NCI-H2227 treated with DMSO at 0.1 percent for 48 hours (cell line): ENCODE results near the gene MPHOSPH8.

ENCODE experiments used
- DNase-seq: peaks from one replicate; lab custom pipeline; 2025; lab: John Stamatoyannopoulos, UW

MPHOSPH8 gene

GRCh38 chr13:19633479-19634255, at the start of gene MPHOSPH8:
MPHOSPH8 (plus strand) TSS chr13:19633659; CDS start chr13:19633749, 90 bp downstream.
- DNase-seq, result peak; percentile 78

GRCh38 chr13:19586904-19587634, 46.4 kb upstream of the MPHOSPH8 start:
- peak; percentile 14 for DNase-seq

- DNase-seq, result no peak
These were observed 45.7 kb upstream of the MPHOSPH8 start for GRCh38 chr13:19587635-19588300.

GRCh38 chr13:19589312-19589711, 44.1 kb upstream of the MPHOSPH8 start:
- no peak for DNase-seq

GRCh38 chr13:19590423-19590822, 43.0 kb upstream of the MPHOSPH8 start:
- DNase-seq, result no peak

DNA sequence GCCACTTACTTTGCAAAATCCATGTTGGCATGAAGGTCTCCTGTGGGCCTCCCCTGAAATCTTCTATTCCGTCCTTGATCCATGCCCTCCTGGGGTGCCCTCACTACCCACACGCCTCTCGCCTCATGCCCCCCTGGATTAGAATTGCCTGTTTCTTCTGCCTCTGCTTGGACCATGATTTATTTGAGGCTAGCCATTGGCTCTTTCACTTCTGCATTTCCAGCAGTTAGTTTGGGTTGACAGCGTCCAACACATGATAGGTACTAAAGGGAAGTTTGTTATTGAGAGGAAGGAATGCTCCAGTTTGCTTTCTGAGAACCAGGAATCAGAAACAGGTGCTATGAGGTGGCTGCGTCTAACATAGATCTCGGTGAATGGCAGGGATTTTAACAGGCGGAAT, 41.6 kb upstream of the MPHOSPH8 start:
- no peak for DNase-seq

DNA sequence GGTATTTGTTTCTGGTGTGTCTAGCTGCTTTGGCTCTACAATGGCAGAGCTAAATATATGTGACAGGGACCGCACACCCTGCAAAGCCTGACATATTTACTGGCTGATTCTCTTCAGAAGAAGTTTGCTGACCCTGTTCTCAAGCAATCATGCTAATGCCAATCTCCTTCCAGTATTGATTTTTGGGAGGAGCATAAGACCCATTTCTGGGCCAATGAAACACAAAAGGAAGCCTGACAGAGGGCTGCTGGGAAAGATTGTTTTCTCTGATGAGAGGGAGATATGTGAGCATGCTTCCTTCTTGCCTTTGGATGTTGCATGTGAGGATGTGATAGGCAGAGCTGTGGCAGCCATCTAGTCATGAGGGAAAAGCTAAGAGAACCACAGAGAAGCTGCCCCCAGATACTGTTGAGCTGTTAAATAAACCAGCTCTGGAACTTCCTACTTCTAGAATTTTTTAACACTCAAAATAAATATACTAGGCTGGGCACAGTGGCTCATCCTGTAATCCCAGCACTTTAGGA, 40.7 kb upstream of the MPHOSPH8 start:
- no peak for DNase-seq

DNA sequence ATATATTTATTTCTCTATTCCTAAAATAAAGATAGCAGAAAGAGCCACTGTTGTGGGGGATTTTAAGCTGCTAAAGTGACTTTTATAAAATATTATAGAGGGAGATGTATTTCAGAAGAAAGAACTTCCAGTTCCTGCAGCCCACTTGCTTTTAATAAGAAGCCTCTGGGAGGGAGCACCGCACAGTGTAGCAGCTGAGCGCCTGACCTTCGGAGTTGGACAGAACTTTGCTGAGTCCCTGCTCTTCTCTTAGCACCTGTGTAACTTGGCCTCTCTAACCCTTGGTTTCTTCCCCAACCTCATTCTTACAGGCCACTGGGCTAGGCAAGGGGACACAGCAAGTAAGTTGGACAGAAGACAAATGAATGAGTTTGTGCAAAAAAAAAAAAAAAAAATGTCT, 37.4 kb upstream of the MPHOSPH8 start:
- no peak for DNase-seq

- no peak for DNase-seq
These were observed 36.5 kb upstream of the MPHOSPH8 start for GRCh38 chr13:19596960-19597361.

GRCh38 chr13:19597523-19597922, 35.9 kb upstream of the MPHOSPH8 start:
- no peak for DNase-seq

- DNase-seq, result peak; percentile 13
These were observed 31.4 kb upstream of the MPHOSPH8 start for GRCh38 chr13:19601749-19602725.

DNA sequence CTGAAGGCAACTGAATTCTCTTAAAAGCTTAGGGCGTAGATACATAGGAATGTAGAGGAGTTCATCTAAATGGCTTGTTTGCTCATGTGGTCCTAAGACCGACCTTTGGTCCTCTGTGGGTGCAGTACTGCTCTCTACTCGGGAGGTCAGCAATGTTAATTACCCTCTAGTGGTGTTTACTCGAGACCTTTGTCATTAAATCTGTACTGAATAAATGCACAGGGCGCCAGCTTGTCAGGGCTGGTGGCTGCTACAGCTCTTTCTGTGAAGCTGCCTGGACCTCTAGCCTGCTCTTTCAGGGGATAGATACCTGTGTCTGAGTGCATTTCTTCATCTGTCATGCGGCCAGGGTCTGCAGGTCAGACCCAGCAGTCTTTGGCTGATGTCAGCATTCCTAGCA, 29.2 kb upstream of the MPHOSPH8 start:
- DNase-seq, result no peak

- DNase-seq, result no peak
These were observed 28.1 kb upstream of the MPHOSPH8 start for GRCh38 chr13:19605161-19605955.

DNA sequence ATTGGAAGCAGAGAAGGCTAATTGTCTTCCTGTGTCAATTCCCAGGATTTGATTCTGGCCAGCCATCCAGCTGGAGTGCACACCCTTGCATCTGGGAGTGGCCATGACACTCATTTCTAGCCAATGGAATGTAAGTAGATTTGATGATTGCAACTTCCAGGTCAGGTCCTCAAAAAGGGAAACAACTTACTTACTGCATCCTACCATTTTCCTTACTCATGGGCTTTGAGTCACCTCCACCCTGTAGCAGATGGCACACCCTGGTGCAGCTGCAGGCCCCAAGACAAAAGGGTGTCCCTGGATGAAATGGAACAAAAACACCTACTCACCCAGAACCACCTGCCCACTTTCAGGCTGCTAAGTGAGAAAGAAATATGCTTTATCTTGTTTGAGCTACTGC, 27.3 kb upstream of the MPHOSPH8 start:
- no peak for DNase-seq

DNA sequence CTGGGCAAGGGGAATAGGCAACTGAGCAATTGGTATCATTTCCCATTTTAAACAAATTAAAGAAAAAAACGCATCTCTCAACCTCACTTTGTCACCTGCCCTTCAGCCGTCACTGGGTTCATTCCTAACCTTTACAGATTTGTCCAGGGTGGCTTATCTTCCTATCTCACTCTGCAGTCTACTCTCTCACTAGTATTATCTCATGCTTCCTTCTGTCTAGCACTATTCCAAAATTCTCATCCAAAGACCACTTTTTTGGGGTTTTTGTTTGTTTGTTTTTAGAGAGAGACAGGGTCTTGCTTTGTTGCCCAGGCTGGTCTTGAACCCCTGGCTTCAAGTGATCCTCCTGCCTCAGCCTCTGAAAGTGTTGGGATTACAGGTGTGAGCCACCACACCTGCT, 26.7 kb upstream of the MPHOSPH8 start:
- no peak for DNase-seq

- no peak for DNase-seq
These were observed 25.9 kb upstream of the MPHOSPH8 start for GRCh38 chr13:19607523-19608078.

GRCh38 chr13:19618977-19619376, 14.5 kb upstream of the MPHOSPH8 start:
- no peak for DNase-seq

DNA sequence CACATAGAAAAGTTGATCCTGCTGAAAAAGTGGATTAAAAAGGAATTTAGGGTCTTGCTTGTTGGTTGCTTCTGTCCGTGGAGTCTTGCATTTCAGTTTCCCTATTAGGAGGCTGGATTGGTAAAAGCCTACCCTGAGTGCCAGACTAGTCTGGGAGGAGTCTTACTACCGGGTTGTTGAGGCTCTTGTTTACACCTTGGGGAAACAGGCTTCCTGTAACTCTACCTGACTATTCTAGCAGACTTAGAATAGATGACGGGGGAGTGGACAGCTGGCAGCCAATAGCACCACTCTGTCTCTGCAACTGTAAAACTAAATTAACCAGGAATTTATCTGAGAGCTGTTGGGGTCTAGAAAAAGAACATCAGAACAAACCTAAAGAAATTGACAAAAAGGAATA, 11.3 kb upstream of the MPHOSPH8 start:
- no peak for DNase-seq

DNA sequence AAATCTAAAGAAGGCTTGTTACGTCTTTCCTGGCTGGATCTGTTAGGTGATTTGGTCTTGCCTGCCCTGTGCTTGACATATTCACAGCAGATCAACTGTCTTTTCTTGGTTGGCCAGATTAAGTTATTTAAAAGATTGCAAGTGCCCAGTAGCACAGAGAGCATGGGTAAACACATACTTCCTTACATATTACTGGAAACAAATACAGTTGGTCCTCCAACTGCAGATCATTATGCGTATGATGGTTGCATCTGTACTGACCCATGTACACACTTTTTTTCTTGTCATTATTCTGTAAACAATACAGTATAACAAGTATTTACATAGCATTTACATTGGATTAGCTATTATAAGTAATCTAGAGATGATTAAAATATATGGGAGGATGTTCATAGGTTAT, 9.2 kb upstream of the MPHOSPH8 start:
- no peak for DNase-seq

- DNase-seq, result no peak
These were observed 462 bp upstream of the MPHOSPH8 start for GRCh38 chr13:19632915-19633478.
